ENCODE results near the gene SERINC5.

The SERINC5 gene

GRCh38 chr5:80259511-80260203, 3.8 kb upstream of the SERINC5 start:
- H3K9me2 ChIP-seq (replicated peaks; ENCODE audit: low read depth, low read length), result no peaks in the 10 kb centered on the region

GRCh38 chr5:80255431-80255810, 427 bp downstream of the SERINC5 start:
- H4K20me1 ChIP-seq (ENCODE audit: insufficient read depth, low read length, poor library complexity, severe bottlenecking), result peaks cover 51% of the 10 kb centered on the region
- H3K4me1 ChIP-seq (ENCODE audit: insufficient read depth, low read length, poor library complexity, severe bottlenecking), result peaks cover 63% of the 10 kb centered on the region
- H3K36me3 ChIP-seq (ENCODE audit: insufficient read depth, low read length), result no peaks in the 10 kb centered on the region
- no peaks in the 10 kb centered on the region for H3K9me2 ChIP-seq (replicated peaks; ENCODE audit: low read depth, low read length)
- peak overlapping the region; percentile 82 for H3K9ac ChIP-seq (ENCODE audit: low read depth, low read length, poor library complexity, severe bottlenecking)
- H3K4me2 ChIP-seq (ENCODE audit: low read depth, low read length, poor library complexity, severe bottlenecking), result peak overlapping the region; percentile 91
- no peak overlapping the region for H2AFZ ChIP-seq (ENCODE audit: low read length)
- no peaks in the 10 kb centered on the region for H3K9me3 ChIP-seq (ENCODE audit: insufficient read depth, low read depth, low read length)
- H3F3A ChIP-seq (ENCODE audit: low read depth), result 0 out of 2 replicates have a peak, but pooled peaks cover 5% of the 10 kb centered on the region
- peak overlapping the region; percentile 84 for H3K4me3 ChIP-seq (ENCODE audit: low read length, poor library complexity, severe bottlenecking)
- peaks cover 70% of the 10 kb centered on the region for H3K79me2 ChIP-seq (ENCODE audit: insufficient read depth, low read length)
- TF ChIP-seq EZH2phosphoT487 (IDR thresholded peaks at IDR 0.05; ENCODE audit: borderline replicate concordance), result no peak
- H3K27me3 ChIP-seq (ENCODE audit: insufficient read depth, low read length, poor library complexity, severe bottlenecking), result no peaks in the 10 kb centered on the region

More at GRCh38 chr5:80259511-80260203, 3.8 kb upstream of the SERINC5 start:
- peaks cover 28% of the 10 kb centered on the region for H3K79me2 ChIP-seq (ENCODE audit: insufficient read depth, low read length)
- H3K4me1 ChIP-seq (ENCODE audit: insufficient read depth, low read length, poor library complexity, severe bottlenecking), result peaks cover 30% of the 10 kb centered on the region
- no peak overlapping the region for H3K4me2 ChIP-seq (ENCODE audit: low read depth, low read length, poor library complexity, severe bottlenecking)
- no peak overlapping the region for H3K9ac ChIP-seq (ENCODE audit: low read depth, low read length, poor library complexity, severe bottlenecking)
- 0 out of 2 replicates have a peak, but pooled peaks cover 5% of the 10 kb centered on the region for H3F3A ChIP-seq (ENCODE audit: low read depth)
- no peaks in the 10 kb centered on the region for H3K36me3 ChIP-seq (ENCODE audit: insufficient read depth, low read length)
- no peaks in the 10 kb centered on the region for H3K27me3 ChIP-seq (ENCODE audit: insufficient read depth, low read length, poor library complexity, severe bottlenecking)
- H4K20me1 ChIP-seq (ENCODE audit: insufficient read depth, low read length, poor library complexity, severe bottlenecking), result peaks cover 10% of the 10 kb centered on the region
- no peak overlapping the region for H3K4me3 ChIP-seq (ENCODE audit: low read length, poor library complexity, severe bottlenecking)
- TF ChIP-seq EZH2phosphoT487 (IDR thresholded peaks at IDR 0.05; ENCODE audit: borderline replicate concordance), result no peak
- H3K9me3 ChIP-seq (ENCODE audit: insufficient read depth, low read depth, low read length), result no peaks in the 10 kb centered on the region
- H2AFZ ChIP-seq (ENCODE audit: low read length), result no peak overlapping the region

- 0 out of 2 replicates have a peak, but pooled peaks cover 5% of the 10 kb centered on the region for H3F3A ChIP-seq (ENCODE audit: low read depth)
- peaks cover 56% of the 10 kb centered on the region for H4K20me1 ChIP-seq (ENCODE audit: insufficient read depth, low read length, poor library complexity, severe bottlenecking)
- H3K9me3 ChIP-seq (ENCODE audit: insufficient read depth, low read depth, low read length), result no peaks in the 10 kb centered on the region
- H3K4me2 ChIP-seq (ENCODE audit: low read depth, low read length, poor library complexity, severe bottlenecking), result peak overlapping the region; percentile 91
- peak overlapping the region; percentile 84 for H3K4me3 ChIP-seq (ENCODE audit: low read length, poor library complexity, severe bottlenecking)
- H3K79me2 ChIP-seq (ENCODE audit: insufficient read depth, low read length), result peaks cover 75% of the 10 kb centered on the region
- TF ChIP-seq EZH2phosphoT487 (IDR thresholded peaks at IDR 0.05; ENCODE audit: borderline replicate concordance) (no peak; the same call in 1 of the 2 replicates), CTCF (conservative IDR thresholded peaks at IDR 0.05; ENCODE audit: low read length) (no peak)
- H3K36me3 ChIP-seq (ENCODE audit: insufficient read depth, low read length), result no peaks in the 10 kb centered on the region
- peak overlapping the region; percentile 82 for H3K9ac ChIP-seq (ENCODE audit: low read depth, low read length, poor library complexity, severe bottlenecking)
- no peaks in the 10 kb centered on the region for H3K9me2 ChIP-seq (replicated peaks; ENCODE audit: low read depth, low read length)
- H3K4me1 ChIP-seq (ENCODE audit: insufficient read depth, low read length, poor library complexity, severe bottlenecking), result peaks cover 64% of the 10 kb centered on the region
- no peak overlapping the region for H2AFZ ChIP-seq (ENCODE audit: low read length)
- no peaks in the 10 kb centered on the region for H3K27me3 ChIP-seq (ENCODE audit: insufficient read depth, low read length, poor library complexity, severe bottlenecking)
These were observed 949 bp downstream of the SERINC5 start for GRCh38 chr5:80254767-80255430.

GRCh38 chr5:80251636-80252035, 4.2 kb downstream of the SERINC5 start:
- Histone ChIP-seq H3F3A (ENCODE audit: low read depth) (0 out of 2 replicates have a peak, but pooled peaks cover 4% of the 10 kb centered on the region), H3K4me3 (ENCODE audit: low read length, poor library complexity, severe bottlenecking) (peak overlapping the region; percentile 84), H3K79me2 (ENCODE audit: insufficient read depth, low read length) (peaks cover 97% of the 10 kb centered on the region), H4K20me1 (ENCODE audit: insufficient read depth, low read length, poor library complexity, severe bottlenecking) (peaks cover 81% of the 10 kb centered on the region), H3K9ac (ENCODE audit: low read depth, low read length, poor library complexity, severe bottlenecking) (peak overlapping the region; percentile 24), H3K4me2 (ENCODE audit: low read depth, low read length, poor library complexity, severe bottlenecking) (peak overlapping the region; percentile 91), H3K9me3 (ENCODE audit: insufficient read depth, low read depth, low read length) (no peaks in the 10 kb centered on the region), H3K27me3 (ENCODE audit: insufficient read depth, low read length, poor library complexity, severe bottlenecking) (no peaks in the 10 kb centered on the region), H3K36me3 (ENCODE audit: insufficient read depth, low read length) (no peaks in the 10 kb centered on the region), H3K9me2 (replicated peaks; ENCODE audit: low read depth, low read length) (no peaks in the 10 kb centered on the region), H3K4me1 (ENCODE audit: insufficient read depth, low read length, poor library complexity, severe bottlenecking) (peaks cover 70% of the 10 kb centered on the region), H2AFZ (ENCODE audit: low read length) (no peak overlapping the region)
- TF ChIP-seq EZH2phosphoT487 (IDR thresholded peaks at IDR 0.05; ENCODE audit: borderline replicate concordance) (no peak), CTCF (conservative IDR thresholded peaks at IDR 0.05; ENCODE audit: low read length) (no peak)
